ENCODE results near the gene TENM4. TPM values are rescaled to one million over a fixed set of nuclear protein-coding genes. Genes with fewer than 3 reads are reported as not detected.
"Not testable (repeated sequence)": the region's sequence is repeated elsewhere in the genome, so short reads cannot be mapped to it uniquely, and the experiment has no call there.

Gene TENM4
- polyA plus RNA-seq, 1 donor, result 9.0 TPM

DNA sequence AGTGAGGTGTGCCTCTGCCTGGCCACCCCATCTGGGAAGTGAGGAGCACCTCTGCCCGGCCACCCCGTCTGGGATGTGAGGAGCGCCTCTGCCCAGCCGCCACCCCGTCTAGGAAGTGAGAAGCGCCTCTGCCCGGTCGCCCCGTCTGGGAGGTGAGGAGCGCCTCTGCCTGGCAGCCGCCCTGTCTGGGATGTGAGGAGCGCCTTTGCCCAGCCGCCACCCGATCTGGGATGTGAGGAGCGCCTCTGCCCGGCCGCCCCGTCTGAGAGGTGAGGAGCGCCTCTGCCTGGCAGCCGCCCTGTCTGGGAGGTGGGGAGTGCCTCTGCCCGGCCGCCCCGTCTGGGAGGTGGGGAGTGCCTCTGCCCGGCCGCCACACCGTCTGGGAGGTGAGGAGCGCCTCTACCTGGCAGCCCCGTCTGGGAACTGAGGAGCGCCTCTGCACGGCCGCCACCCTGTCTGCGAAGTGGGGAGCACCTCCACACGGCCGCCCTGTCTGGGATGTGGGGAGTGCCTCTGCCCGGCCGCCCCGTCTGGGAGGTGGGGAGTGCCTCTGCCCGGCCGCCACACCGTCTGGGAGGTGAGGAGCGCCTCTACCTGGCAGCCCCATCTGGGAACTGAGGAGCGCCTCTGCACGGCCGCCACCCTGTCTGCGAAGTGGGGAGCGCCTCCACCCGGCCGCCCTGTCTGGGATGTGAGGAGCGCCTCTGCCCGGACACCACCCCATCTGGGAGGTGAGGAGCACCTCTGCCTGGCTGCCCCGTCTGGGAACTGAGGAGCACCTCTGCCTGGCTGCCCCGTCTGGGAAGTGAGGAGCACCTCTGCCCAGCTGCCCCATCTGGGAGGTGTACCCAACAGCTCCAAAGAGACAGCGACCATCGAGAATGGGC is 561.5 kb downstream of the TENM4 start:
- DNase-seq, result not testable (repeated sequence)

DNA sequence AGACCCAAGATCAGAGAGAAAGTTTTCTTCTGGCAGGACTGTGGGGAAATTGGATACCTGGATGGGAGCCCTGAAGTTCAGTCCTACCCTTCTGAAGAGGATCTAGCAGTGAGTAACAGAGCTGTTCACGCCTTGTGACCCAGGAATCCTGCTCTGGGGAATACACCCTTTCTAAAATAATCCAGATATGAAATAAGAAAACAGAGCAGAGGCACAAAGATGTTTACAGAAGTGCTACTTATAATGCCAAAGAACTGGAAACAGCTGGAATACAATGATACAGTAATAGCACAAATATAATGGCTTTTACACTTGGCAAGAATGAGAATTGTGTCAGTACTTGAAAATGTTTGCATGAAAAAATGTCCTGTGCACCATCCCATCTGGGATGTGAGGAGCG is 562.2 kb downstream of the TENM4 start:
- DNase-seq, result no peak

DNA sequence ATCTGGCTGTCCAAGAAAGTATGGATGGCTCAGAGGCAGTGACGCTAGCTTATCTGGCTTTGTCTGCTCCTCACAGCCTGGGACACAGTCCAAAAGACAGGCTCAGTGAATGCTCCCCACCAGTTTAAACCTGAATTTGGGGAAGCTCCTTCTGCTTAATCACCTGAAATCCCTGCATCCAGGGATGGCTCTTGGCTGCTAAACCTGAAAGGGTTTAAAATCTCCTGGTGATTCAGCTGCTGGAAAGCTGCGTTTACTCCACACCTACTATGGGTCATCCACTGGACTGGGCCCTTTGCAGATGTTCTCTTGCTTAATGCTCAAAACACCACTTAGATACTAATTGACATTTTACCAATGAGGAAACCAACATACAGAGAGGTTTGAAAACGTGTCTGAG is 564.2 kb downstream of the TENM4 start:
- no peak for DNase-seq

DNA sequence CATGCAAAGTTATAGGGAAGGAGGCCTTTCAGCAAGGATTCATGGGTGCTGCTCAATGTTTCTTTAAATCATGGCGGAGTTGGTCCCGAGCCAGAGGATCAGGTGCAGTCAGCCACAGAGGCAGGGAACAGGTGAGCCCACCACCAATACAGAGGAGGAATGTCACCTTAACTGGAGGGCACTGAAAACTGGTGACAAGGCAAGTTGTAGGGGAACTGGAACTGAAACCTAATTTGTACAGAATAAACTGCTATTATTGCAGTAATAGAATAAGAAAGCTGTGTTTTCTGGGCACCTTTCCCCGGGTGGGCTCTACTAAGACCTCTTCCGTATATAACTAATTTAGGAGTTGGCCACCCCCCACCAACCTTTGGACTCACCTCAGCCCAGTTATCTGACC is 570.2 kb downstream of the TENM4 start:
- DNase-seq, result no peak

DNA sequence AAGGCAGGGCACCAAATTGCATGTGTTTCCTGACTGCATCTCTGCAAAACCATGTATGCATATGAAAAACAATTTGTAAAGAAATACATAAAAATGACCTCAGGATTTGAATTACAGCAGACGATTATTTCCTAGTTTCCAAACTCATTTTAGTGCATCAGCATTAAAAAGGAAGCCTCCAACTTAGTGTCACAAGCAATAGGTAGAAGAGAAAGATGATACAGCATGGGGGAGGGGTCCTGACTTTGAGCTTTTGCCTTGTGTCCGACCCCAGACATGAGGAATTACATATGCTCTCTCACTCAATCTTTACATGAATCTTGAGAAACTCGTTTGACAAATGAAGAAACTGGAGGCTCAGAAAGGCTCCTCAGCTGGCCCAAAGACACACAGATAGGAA is 571.5 kb downstream of the TENM4 start:
- DNase-seq, result no peak

DNA sequence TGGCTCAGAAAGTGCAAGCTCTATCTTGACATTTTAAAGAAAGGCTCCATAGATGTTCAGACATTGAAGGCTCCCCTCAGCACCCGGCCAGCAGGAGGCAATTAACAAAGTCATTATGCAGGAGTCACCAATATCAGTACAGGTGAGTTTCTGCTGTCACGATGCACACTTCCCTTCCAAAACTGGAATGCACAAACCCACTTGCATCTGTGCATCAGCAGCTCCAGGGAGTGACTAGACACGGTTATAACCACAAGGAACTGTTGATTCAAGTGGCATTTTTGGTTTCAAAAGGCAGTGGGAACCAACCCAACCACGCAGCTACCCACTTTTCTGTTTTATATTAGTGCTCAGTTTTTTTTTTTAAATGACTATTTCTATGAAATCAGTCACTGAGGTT is 572.3 kb downstream of the TENM4 start:
- no peak for DNase-seq

DNA sequence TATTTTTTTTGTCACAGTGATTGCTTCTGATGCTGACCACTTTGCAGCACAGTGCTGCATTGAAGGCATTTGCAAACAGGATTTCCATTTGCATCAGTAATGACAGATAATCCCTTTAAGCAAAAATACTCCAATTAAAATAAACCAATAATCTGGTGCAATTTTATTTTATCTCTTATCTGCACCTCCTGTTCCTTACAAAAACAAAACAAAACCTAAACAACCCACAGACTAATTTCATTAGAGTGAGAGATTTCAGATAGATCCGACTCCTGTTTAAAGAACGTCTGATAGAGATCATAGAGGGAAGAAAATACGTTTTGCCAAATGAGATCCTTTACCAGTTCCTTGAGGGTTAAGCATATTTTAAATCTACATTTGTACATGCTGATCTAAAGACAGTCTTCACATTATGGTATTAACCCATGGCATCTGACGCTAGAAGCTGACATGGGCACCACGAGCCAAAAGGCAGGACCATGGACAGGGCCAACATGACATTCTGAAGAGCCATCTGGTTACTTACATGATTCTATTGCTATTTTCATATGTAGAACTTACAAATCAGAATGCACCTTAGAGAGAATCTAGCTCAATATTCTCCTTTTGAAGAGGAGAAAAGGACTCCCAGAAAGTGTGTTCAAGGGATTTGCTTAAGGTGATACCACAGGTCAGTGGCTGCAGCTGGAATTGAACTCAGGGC is 580.0 kb downstream of the TENM4 start:
- DNase-seq, result peak; percentile 31

DNA sequence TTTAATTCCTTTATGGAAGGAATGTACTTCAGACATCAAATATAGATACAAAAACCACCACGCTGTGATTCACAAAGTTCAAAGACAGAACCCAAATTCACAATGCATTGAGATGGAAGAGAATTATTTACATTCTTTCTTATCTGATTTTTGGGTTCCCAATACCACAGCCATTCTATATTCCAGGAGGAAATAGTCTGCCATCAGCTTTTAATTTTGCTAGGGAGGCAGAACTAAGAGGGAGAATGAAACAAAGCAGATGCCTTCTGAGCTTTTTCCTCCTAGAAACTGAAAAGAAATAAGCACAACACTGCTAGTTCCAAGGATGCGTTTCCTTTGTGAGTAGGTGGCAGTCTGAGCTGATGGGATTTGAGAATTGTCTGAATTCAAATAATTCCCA is 583.1 kb downstream of the TENM4 start:
- DNase-seq, result no peak

DNA sequence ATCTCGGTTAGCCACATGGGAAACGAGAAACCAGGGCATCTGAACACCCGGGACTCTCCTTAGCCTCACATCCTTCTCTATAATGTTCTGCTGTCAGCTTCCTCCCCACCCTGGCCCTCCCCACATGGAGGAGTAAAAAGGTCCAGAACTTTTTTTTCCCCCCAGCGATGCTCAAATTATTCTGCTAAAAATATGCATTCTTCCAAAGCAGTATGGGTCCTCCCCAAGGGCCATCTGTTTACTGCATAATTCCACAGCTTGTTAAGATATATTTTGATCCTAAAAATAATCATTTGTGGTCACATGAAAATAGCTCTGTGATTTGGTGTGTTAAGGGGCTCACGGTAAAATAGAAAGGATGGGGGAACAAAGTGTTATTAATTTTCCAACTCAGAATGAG is 584.6 kb downstream of the TENM4 start:
- no peak for DNase-seq

DNA sequence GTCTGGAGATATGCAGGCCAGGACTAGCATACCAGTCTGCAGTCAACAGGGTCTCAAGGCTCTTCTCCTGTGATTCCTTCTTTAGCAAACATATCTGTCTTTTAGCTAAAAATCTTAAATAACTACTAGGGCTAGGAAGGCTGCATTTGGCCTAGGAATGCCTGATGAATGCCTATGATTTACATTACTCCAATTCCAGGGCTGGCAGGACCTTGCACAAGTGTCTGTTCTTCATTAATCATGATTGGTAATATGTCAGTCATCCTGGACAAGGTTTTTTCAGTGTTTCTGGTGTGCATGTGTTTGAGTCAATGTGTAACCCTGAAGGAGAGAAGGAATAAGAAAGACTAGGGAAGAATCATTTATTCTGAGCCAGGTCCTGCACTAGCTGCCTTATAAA is 585.7 kb downstream of the TENM4 start:
- no peak for DNase-seq

DNA sequence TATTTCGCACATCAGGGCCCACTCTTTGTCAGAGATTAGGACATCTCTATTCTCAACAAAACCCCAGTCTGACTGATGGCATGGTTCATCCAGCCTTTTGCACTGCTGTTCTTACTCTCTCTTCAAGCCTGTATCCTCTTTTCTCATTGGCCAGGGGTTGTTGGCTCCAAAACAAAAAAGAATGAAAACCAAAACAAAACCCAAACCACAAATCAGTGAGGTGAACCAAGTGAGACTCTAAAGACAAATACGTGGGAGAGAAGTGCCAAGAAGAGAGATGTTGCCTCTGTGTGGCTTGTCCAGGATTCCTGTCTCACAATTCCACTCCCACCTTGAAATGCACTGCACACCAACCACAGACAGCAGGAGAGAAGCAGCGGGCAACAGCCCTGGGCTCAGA is 587.3 kb downstream of the TENM4 start:
- DNase-seq, result no peak

DNA sequence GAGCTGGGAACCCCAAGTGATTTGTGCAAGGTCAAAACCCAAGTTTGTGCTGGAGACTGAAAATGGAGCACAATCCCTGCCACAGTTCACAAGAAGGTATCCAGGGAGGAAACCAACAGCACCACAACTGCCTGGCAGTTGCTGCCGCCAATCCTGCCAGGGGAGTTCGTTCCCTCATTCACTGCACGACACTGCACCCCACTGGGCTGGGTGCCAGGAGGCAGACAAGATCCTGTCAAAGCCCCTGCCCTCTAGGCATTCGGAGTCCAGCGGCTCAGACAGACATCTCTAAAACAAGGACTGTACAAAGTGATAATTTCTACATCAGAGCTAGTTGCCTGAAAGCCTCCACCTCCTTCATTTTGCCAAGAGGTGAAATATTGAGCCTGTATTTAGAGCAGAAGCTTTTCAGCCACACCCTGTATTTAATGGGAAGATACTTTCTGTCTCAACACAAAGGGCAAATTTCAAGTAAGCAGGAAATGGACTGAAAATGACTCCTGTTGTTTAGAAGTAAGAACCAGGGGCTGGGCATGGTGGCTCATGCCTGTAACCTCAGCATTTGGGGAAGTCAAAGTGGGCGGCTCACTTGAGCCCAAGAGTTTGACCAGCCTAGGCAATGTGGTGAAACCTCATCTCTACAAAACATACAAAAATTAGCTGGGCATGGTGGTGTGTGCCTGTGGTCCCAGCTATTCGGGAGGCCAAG is 588.8 kb downstream of the TENM4 start:
- DNase-seq, result no peak

DNA sequence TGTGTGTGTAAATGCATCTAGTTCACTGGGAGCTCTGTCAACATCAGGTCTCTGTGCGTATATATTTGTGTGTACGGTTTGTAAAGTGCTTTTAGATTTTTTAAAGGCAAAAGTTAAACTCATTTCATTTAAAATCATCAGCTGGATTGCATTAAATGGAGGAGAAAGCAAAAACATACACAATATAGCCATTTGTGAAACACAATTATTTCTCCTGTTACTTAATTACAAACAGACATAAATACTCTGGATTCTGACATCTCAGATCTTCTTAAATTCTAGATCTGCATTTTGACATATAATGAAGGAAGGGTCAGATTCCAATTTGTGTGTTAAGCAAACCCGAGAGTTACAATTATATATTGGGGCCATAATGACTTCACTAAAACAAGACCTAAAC is 590.8 kb downstream of the TENM4 start:
- DNase-seq, result no peak

DNA sequence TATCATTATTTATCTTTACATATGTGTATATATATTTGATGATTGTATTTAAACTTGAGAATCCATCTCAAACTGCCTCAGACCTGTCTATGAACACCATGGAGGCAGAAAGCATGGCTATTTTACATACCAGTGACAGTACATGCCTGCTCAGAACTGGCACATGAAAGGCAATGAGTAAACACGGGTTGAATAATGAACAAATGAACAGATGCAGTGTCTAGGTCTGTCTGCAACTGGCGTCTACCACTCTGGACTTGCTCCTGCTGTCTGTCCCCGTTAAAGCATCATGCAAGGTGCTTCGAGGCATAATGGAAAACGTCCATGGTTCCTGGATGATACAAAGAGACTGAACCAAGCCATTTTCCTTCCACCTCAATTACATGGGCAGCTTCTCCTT is 594.6 kb downstream of the TENM4 start:
- no peak for DNase-seq

DNA sequence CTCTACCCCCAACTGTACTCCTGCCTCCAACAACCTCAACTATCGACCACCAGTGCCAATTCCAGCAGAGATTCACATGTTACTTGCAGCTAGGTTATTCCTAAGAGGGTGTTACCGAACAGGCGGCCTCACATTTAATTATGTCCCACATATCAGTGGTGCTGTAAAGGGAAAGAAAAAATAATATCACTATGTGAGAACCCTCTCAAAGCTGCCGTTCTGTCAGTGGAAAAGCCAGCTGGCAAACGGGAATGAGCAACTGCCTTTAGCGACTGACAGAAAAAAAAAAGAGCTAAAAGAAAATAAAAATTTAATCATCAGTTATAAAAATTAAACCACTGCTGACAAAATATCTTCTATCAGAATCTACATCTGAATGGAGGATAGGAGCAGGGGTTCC is 595.3 kb downstream of the TENM4 start:
- no peak for DNase-seq

DNA sequence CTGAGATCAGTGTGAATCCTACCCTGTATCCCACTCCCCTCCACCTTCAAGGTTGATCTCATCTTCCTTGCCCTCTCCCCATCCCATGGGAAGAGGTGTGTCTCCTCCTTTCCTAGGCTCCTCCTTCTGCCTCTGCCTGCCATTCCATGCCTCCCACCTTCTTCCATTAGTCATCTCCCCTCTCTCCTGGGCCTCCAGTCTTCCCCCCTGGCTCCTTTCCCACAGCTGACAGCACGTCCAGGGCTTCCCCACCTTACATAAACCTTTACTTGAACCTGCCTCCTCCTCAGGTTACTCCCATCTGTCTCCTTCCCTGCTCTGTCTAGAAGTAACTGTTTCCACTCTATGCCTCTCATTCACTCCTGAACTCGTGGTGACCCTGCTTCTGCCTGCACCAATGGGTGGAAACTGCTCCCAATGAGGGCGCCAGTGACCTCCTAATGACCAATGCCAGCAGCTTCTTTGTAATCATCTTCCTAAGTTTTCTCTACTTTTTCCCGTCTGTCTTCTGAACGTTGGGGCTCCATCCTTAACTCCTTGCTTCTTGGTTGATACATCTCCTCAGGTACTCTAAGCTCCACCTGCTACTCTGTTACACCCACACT is 599.3 kb downstream of the TENM4 start:
- no peak for DNase-seq

DNA sequence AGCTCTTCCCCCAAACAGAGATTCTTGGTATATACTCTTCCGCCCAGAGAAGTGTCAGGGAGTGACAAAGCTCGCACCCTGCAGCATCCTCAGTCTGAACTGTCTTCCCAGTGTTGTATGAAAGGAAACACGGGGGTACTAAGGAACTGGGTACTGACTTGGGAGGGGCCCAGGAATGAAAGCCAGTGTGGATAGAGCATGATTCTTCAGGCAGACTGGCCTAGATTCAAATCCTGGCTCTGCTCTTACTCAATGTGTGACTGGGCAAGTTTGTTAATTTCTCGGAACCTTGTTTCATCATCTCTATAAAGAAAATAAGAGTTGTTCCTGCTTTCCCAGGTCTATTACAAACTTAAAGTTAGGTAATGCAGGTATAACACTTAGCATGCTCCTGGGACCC is 600.2 kb downstream of the TENM4 start:
- no peak for DNase-seq

DNA sequence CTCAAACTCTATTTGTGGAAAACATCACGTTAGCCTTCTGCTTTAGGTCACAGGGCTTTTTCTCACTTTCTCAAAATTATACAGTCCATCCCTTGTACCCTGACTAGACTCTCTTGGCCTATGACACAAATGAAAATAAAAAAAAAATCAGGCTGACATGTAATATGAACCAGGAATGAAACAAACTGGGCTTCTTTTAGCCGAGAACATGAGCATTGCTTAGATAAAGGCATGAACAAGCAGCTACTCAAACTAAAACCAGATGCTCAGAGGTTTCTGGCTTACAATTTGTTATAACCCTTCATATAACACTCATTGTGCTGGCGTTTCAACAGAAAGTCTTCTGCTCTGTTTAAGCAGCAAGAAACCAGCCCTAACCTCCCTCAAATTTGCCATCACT is 600.6 kb downstream of the TENM4 start:
- peak; percentile 27 for DNase-seq

DNA sequence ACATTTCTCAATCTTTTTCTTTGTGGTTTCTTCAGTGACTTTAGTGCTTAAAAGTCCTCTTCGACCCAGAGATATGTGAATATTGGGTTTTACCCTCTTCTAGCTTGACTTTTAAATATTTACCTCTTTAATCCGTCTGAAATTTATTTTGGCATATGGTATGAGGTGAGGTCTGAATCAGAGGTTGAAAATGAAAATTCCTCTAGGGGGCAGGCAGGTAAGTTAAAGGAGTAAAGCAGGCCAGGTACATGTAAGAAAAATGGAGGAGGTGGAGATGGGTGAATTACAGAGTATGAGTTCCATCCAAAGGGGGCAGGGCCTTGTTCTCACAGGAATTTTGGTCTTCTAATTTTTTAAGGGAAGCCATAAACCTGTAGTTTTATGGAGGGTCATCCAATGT is 602.4 kb downstream of the TENM4 start:
- no peak for DNase-seq

DNA sequence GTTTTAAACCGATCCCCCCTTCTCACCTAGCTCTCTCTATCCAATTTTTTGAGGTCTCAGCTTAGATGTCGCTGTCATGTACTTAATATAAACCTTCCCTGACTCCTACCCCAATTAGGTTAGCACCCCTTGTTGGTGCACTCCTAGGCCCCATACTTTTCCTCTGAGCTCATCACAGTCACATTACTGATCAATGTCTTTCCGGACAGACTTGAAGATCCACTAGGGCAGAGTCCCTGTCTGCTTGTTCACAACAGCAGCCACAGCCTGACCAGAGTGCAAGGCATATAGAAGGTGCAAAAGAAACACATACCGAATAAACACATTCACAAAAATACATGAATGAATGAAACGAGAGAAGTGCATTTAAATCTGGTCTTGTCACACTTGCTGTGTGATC is 605.2 kb downstream of the TENM4 start:
- no peak for DNase-seq

DNA sequence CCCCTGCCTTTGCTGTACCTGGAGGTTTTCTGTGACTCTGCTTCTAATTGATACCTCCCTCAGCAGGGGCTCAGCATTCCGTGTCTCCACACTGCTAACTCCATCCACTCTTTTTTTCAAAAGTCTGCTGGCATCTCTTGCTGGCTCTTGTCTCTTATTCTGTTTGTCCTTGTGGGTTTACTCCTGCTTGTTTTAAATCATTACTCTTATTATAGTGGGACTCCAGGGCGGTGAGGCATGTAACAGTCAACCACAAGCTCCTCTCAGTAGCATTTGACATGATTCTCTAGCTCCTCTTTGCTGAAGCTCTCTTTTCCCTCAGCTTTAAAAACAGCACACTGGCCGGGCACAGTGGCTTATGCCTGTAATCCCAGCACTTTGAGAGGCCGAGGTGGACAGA is 605.9 kb downstream of the TENM4 start:
- DNase-seq, result no peak

DNA sequence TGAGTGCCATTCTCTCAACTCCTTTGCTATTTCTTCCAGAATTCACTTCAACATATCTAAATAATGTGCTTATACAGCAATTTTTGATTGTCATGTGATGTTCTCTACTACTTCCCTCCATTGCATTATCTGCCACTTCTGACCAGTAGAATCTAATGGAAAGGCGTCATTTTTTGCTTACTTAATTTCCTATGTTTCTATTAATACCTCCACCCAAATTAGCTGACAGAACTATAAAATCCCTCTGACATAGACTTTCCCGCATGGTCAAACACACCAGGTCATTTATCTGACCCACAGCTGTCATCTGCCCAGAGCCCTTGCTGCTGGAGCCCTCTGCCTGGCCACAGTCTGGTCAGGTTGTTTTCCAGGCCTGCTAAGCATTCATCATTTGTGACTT is 607.6 kb downstream of the TENM4 start:
- no peak for DNase-seq
